ENCODE results near the gene DOP1A. TPM values are rescaled to one million over a fixed set of nuclear protein-coding genes. Genes with fewer than 3 reads are reported as not detected.

The DOP1A gene
- total and polyA plus RNA-seq, 2 donors (not counting 1 experiment from before 2014, with no cell fraction given) = 9.4 to 28.3 TPM

GRCh38 chr6:83071707-83072106 lies 4.2 kb downstream of the DOP1A start:
- H2AFZ ChIP-seq (ENCODE audit: insufficient read depth, low read depth, low read length, poor library complexity, severe bottlenecking) = no peak overlapping the region
- intact Hi-C loops (cut with micrococcal nuclease) = loop anchor here (2.0 kb wide), 1 partner anchor 789 kb away; no protein-coding TSS in a partner anchor
- ChIA-PET CTCF (interaction anchor here (1.0 to 2.6 kb wide), 2 partner anchors 17 to 143 kb away, joined by 3 to 13 read pairs; no protein-coding TSS in a partner anchor), POLR2A (no interaction called here)
- no peak overlapping the region for H3K4me3 Mint-ChIP-seq
- WGBS (ENCODE audit: insufficient coverage) = no CpG with 5 or more reads among the region's 1 CpG
- H3K4me1 ChIP-seq (ENCODE audit: control insufficient read depth in 2 of 2, insufficient read depth in 2 of 2, low read length in 2 of 2) = peaks cover 22 to 26% of the 10 kb centered on the region in 2 donors
- no peak overlapping the region for H3K27ac Mint-ChIP-seq
- H3K36me3 ChIP-seq (replicated peaks in 1 of 2; ENCODE audit: control extremely low read depth in 1 of 2, control insufficient read depth in 1 of 2, extremely low read depth in 1 of 2, insufficient read depth in 2 of 2, low read length in 1 of 2) = no peaks in the 10 kb centered on the region
- no peak overlapping the region for H3K9ac ChIP-seq (ENCODE audit: low read length)
- H3K4me3 ChIP-seq (ENCODE audit: control extremely low read depth in 1 of 5, extremely low read depth in 1 of 5, insufficient read depth in 1 of 5, low read depth in 2 of 5, low read length in 4 of 5) = no peak overlapping the region
- no peaks in the 10 kb centered on the region for H4K20me1 ChIP-seq (ENCODE audit: control insufficient read depth, insufficient read depth, low read length, poor library complexity, severe bottlenecking)
- H3K4me1 Mint-ChIP-seq = peaks cover 30% of the 10 kb centered on the region
- no peak overlapping the region for H3K4me2 ChIP-seq (replicated peaks; ENCODE audit: low read depth, low read length, poor library complexity, severe bottlenecking)
- H3K9me3 Mint-ChIP-seq (ENCODE audit: insufficient read depth) = no peaks in the 10 kb centered on the region
- no peak overlapping the region for H3K27ac ChIP-seq (ENCODE audit: low read length in 2 of 2)
- TF ChIP-seq CTCF (IDR thresholded peaks at IDR 0.05) (no peak), EZH2 (IDR thresholded peaks at IDR 0.05; ENCODE audit: borderline replicate concordance, insufficient read depth, low read depth, low read length, poor library complexity, severe bottlenecking) (no peak)
- no peak for DNase-seq
- H3K79me2 ChIP-seq (ENCODE audit: control insufficient read depth, insufficient read depth, low read length) = peaks cover 82% of the 10 kb centered on the region
- H3K27me3 Mint-ChIP-seq = no peaks in the 10 kb centered on the region
- H3K9me3 ChIP-seq (ENCODE audit: control extremely low read depth in 1 of 3, control insufficient read depth in 2 of 3, insufficient read depth in 1 of 3, low read length in 2 of 3) = no peaks in the 10 kb centered on the region
- no peak for ATAC-seq (ENCODE audit: low read depth)
- H3K27me3 ChIP-seq (replicated peaks in 1 of 4; ENCODE audit: control extremely low read depth in 1 of 4, control insufficient read depth in 3 of 4, insufficient read depth in 4 of 4, low read length in 3 of 4) = no peaks in the 10 kb centered on the region

GRCh38 chr6:83072726-83073125 lies 5.3 kb downstream of the DOP1A start:
- peaks cover 93% of the 10 kb centered on the region for H3K79me2 ChIP-seq (ENCODE audit: control insufficient read depth, insufficient read depth, low read length)
- no peaks in the 10 kb centered on the region for H3K27me3 Mint-ChIP-seq
- peaks cover 26% of the 10 kb centered on the region for H3K4me1 Mint-ChIP-seq

More at GRCh38 chr6:83072726-83073125, 5.3 kb downstream of the DOP1A start:
- no peak overlapping the region for H3K4me3 ChIP-seq (ENCODE audit: control extremely low read depth in 1 of 5, extremely low read depth in 1 of 5, insufficient read depth in 1 of 5, low read depth in 2 of 5, low read length in 4 of 5)
- no peak overlapping the region for H2AFZ ChIP-seq (ENCODE audit: insufficient read depth, low read depth, low read length, poor library complexity, severe bottlenecking)
- H3K4me2 ChIP-seq (replicated peaks; ENCODE audit: low read depth, low read length, poor library complexity, severe bottlenecking) = no peak overlapping the region
- H3K27ac ChIP-seq (ENCODE audit: low read length in 2 of 2) = no peak overlapping the region
- ATAC-seq (ENCODE audit: low read depth) (no peak), DNase-seq (no peak)
- Mint-ChIP-seq H3K27ac (no peak overlapping the region), H3K4me3 (no peak overlapping the region), H3K9me3 (ENCODE audit: insufficient read depth) (no peaks in the 10 kb centered on the region)
- no peaks in the 10 kb centered on the region for H3K36me3 ChIP-seq (replicated peaks in 1 of 2; ENCODE audit: control extremely low read depth in 1 of 2, control insufficient read depth in 1 of 2, extremely low read depth in 1 of 2, insufficient read depth in 2 of 2, low read length in 1 of 2)
- no peak overlapping the region for H3K9ac ChIP-seq (ENCODE audit: low read length)
- no peak for TF ChIP-seq CTCF (IDR thresholded peaks at IDR 0.05)
- no peak for TF ChIP-seq EZH2 (IDR thresholded peaks at IDR 0.05; ENCODE audit: borderline replicate concordance, insufficient read depth, low read depth, low read length, poor library complexity, severe bottlenecking)
- no CpG with 5 or more reads among the region's 2 CpGs for WGBS (ENCODE audit: insufficient coverage)
- intact Hi-C loops (cut with micrococcal nuclease) = no loop called here
- H4K20me1 ChIP-seq (ENCODE audit: control insufficient read depth, insufficient read depth, low read length, poor library complexity, severe bottlenecking) = peaks cover 10% of the 10 kb centered on the region
- H3K4me1 ChIP-seq (ENCODE audit: control insufficient read depth in 2 of 2, insufficient read depth in 2 of 2, low read length in 2 of 2) = peaks cover 22 to 23% of the 10 kb centered on the region in 2 donors
- H3K9me3 ChIP-seq (ENCODE audit: control extremely low read depth in 1 of 3, control insufficient read depth in 2 of 3, insufficient read depth in 1 of 3, low read length in 2 of 3) = no peaks in the 10 kb centered on the region
- ChIA-PET CTCF (no interaction called here), POLR2A (no interaction called here)
- no peaks in the 10 kb centered on the region for H3K27me3 ChIP-seq (replicated peaks in 1 of 4; ENCODE audit: control extremely low read depth in 1 of 4, control insufficient read depth in 3 of 4, insufficient read depth in 4 of 4, low read length in 3 of 4)

Measured in B cell (primary cell).